HG02943 (cell line): ENCODE data around the gene LRRC59.
"Not testable (repeated sequence)": the region's sequence is repeated elsewhere in the genome, so short reads cannot be mapped to it uniquely, and the experiment has no call there.

ENCODE experiments used
- ATAC-seq: cut with Tn5 transposase; IDR thresholded peaks from one replicate; pipeline ENCODE4 v1.9.1; 2021; ENCODE audit warnings: mild to moderate bottlenecking, low read depth, moderate library complexity; ENCODE audit not compliant: unreplicated experiment

The LRRC59 gene

GRCh38 chr17:50348522-50349242, 48.6 kb downstream of the LRRC59 start:
- ATAC-seq: no peak

DNA sequence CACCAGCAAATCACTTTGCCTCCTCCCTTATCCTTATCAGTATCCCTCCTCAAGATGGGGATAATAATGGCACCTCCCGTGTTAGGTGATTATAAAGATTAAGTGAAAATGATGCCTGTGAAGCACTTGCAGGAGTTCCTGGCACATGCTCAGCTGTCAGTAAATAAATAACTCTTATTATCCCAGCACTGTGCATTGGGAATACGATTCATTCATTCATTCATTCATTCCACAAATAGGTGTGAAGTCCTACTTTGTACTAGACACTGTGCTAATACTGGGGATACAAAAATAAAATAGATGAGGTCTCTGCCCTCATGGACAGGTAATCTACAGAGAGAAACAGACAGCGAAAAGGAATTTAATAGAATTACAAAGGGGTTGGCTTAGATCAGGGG, 49.4 kb downstream of the LRRC59 start:
- ATAC-seq: no peak

- ATAC-seq: no peak
Measured at GRCh38 chr17:50347117-50347893, 50.0 kb downstream of the LRRC59 start.

DNA sequence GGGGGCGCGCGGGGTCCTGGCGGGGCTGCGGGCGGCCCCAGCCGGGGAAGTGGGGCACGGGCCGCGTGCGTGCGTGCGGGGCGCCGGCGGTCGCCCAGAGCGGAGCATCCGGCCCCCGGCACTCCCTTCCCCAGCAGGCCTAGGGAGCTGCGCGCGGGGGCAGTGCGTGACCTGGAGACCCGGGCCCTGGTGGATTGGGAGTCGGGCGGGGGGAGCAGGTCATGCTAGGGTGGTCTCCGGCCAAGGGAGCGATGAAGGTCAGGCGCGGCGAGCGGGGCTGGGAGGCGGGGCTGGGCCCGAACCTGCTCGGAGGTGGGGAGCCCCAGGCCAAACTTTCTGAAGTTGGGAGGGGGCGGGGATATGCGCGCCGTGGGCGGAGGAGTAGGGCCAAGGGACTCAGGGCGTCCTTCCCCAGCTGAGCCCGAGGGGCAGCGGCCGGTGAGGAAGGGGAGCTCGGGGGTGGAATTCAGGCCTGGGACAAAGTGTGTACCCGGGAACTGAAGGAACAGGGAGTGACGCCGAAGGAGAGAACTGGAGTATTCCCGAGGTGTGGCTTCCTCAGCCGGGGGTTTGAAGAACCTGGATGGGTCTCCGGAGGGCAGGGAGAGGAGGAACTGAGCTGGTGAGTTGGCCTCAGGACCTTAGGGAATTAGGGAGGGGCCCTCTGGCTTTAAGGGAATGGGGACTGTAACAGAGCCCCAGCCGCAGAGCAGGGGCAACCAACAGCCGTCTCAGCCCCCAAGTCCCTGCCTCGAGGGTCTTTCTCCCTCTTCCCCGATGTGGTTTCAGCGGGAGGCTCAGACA, 50.8 kb downstream of the LRRC59 start:
- no peak for ATAC-seq

GRCh38 chr17:50345432-50346312, 51.7 kb downstream of the LRRC59 start, which contains the start of gene XYLT2:
XYLT2 (plus strand) TSS chr17:50346126; CDS start chr17:50346141, 15 bp downstream.
- no peak for ATAC-seq

DNA sequence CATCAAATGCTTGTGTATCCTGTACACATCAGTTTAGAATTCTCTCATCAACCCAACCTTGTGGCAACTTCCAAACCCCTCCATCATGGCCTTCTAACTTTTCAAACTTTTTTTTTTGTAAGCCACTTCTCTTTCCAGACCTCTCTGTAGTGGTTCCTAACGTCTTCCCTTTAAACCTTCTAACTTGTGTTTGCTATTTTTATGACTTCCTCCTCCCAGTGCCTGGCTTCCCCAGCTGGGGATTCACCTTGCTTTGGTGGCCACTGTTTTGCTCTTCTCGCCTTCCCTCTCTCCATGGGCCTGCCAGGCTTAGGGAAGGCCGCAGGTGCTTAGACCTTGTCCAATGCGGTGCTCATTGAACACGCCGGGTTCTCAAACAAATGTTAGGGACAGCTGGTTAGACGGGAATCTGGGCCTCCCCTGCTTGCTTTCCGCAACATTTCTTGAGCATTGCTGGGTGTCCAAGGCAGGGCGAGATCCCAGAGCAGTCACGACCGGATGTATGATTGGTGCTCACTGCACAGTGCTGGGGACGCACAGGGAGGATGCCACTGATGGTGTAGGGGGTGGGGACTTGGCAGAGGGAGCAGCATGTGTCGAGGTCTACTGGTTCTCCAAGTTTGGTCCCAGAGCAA, 52.5 kb downstream of the LRRC59 start:
- no peak for ATAC-seq

- ATAC-seq: no peak
Measured at GRCh38 chr17:50339381-50339780, 57.9 kb downstream of the LRRC59 start.

DNA sequence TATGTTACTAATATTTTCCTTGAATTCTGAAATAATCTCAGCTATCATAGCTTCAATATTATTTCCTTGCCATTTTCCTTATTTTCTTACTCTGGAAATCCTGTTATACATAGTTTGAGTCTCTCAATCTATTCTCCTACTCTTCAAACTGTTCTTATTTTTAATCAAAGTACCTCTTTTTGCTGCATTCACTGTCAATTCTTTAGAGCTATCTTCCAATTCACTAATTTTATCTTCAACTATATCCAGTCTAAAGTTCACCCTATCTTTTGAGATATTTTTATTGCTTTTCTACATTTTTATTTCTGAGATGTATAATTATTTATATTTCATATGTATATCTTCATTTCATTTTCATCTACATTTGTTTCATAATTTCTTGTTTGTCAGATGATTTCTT, 58.7 kb downstream of the LRRC59 start:
- ATAC-seq: no peak

GRCh38 chr17:50337956-50338355, 59.4 kb downstream of the LRRC59 start:
- ATAC-seq: no peak

DNA sequence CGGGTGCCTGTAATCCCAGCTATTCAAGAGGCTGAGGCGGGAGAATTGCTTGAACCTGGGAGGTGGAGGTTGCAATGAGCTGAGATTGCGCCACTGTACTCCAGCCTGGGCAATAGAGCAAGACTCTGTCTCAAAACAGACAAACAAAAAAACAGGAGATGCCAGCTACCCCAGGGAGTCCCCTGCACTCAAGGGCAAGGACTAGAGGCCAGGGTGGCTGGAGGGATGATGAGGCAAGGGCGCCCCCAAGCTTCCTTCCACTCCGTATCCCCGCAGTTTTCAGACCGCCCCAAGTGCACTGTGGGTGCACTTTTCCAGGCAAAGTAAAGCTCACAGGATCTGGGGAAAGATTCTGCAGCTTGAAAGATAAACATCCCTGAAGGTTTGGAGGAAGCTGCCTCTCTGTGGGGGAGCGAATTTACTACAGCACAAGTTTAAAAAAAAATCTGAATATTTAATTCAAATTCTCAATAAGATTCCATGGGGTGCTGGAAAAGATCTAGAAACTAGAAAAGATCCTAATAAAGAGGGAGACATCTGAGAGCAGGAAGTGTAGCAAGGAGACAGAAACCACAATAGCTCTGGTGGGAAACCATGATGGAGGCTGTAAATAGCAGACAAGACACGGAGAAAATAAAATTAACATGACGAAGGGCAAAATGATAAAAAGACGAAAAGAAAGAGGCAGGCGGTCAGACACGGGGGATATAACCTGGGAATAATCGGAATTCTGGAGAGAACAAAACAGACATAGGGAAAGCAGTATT, 63.8 kb downstream of the LRRC59 start:
- ATAC-seq: not testable (repeated sequence)

GRCh38 chr17:50332196-50332595, 65.1 kb downstream of the LRRC59 start:
- ATAC-seq: no peak
